Activated CD4-positive, alpha-beta memory T cell treated with anti-CD3 and anti-CD28 coated beads, Interleukin-2, amount 10 ng/mL, durations not matched to agents 7 days and 5 days (primary cell): ENCODE measurements around the gene CHSY1. TPM values are rescaled to one million over a fixed set of nuclear protein-coding genes. Genes with fewer than 3 reads are reported as not detected.
A peak's percentile ranks its signal among the peaks of the same experiment; 100 is the strongest.

Experiments
- CTCF ChIA-PET: fragments of 350-600 bp; sonication (Branson Sonifier 250); formaldehyde crosslinking; loops from one replicate; lab custom pipeline; 2021; ENCODE audit warnings: antibody characterized with exemption, inconsistent platforms; lab: Charles Lee
- POLR2A ChIA-PET: fragments of 350-600 bp; sonication (Branson Sonifier 250); formaldehyde crosslinking; loops from one replicate; lab custom pipeline; 2021; ENCODE audit warnings: antibody characterized with exemption; lab: Charles Lee
- DNase-seq: peaks from one replicate; pipeline ENCODE4 v3.0.0-alpha.2; 2020
- H3K27ac Mint-ChIP-seq: one replicate; pipeline ENCODE4 v1.8.0; 2021; ENCODE audit warnings: mild to moderate bottlenecking, mixed read lengths
- H3K27me3 Mint-ChIP-seq: one replicate; pipeline ENCODE4 v1.8.0; 2021; ENCODE audit warnings: mixed read lengths
- H3K36me3 Mint-ChIP-seq: one replicate; pipeline ENCODE4 v1.8.0; 2021; ENCODE audit warnings: low read depth, mixed read lengths
- H3K4me1 Mint-ChIP-seq: one replicate; pipeline ENCODE4 v1.8.0; 2021; ENCODE audit warnings: mixed read lengths
- H3K4me3 Mint-ChIP-seq: one replicate; pipeline ENCODE4 v1.8.0; 2021; ENCODE audit warnings: mild to moderate bottlenecking, mixed read lengths
- H3K9me3 Mint-ChIP-seq: one replicate; pipeline ENCODE4 v1.8.0; 2021; ENCODE audit warnings: mixed read lengths
- total RNA-seq, 2 experiments: library from RNA; stranded (reverse); gene quantifications; one replicate each; pipeline ENCODE4 v1.2.3, GENCODE V29; 2021

CHSY1 gene
- total RNA-seq, 2 experiments from 2014 or later = 61.7 to 62.0 TPM

GRCh38 chr15:101181349-101181748 lies 70.5 kb downstream of the CHSY1 start:
- no peaks in the 10 kb centered on the region for H3K9me3 Mint-ChIP-seq
- DNase-seq = no peak
- ChIA-PET POLR2A (no interaction called here), CTCF (no interaction called here)
- H3K4me3 Mint-ChIP-seq = no peak overlapping the region
- H3K4me1 Mint-ChIP-seq = peaks cover 68% of the 10 kb centered on the region
- H3K36me3 Mint-ChIP-seq = peaks cover 75% of the 10 kb centered on the region
- H3K27me3 Mint-ChIP-seq = no peaks in the 10 kb centered on the region
- peak overlapping the region; percentile 16 for H3K27ac Mint-ChIP-seq

DNA sequence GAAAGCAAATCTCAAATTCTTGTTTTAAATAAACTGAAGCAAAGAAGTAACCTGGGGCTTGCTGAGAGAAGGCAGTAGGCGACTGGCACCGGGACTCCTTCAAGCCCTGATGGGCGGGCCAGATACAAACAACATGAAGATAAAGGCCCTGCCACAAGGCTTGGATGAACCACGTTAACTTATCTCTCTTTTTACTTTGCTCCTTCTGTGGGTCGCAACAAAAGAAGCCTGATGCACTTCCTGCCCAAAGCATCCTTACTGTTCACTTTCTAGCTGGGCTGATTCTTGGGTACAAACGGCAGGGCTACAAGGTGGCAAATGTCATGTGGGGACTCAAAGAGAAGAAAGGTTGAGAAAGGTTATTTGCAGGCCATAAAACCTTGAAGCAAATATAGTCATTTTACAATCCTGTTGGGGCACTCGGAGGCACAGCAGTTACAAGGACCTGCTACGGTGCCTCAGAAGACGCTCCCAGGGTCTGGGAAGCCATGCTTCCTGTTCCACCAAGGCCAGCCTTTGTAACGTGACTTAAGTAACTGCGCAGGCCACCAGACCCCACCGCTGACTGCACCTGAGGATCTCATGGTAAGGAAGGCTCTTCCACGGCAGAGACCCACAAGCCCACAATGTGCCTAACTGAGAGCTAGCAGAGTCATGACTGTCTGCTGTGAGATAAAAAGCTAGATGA lies 71.1 kb downstream of the CHSY1 start:
- Mint-ChIP-seq H3K4me1 (peaks cover 68% of the 10 kb centered on the region), H3K27me3 (no peaks in the 10 kb centered on the region), H3K27ac (peak overlapping the region; percentile 53), H3K36me3 (peaks cover 77% of the 10 kb centered on the region), H3K4me3 (no peak overlapping the region), H3K9me3 (no peaks in the 10 kb centered on the region)
- DNase-seq = no peak
- POLR2A ChIA-PET = interaction anchor here (1.8 kb wide), 1 partner anchor 13 kb away, joined by 8 read pairs; no protein-coding TSS in a partner anchor
- CTCF ChIA-PET = no interaction called here

DNA sequence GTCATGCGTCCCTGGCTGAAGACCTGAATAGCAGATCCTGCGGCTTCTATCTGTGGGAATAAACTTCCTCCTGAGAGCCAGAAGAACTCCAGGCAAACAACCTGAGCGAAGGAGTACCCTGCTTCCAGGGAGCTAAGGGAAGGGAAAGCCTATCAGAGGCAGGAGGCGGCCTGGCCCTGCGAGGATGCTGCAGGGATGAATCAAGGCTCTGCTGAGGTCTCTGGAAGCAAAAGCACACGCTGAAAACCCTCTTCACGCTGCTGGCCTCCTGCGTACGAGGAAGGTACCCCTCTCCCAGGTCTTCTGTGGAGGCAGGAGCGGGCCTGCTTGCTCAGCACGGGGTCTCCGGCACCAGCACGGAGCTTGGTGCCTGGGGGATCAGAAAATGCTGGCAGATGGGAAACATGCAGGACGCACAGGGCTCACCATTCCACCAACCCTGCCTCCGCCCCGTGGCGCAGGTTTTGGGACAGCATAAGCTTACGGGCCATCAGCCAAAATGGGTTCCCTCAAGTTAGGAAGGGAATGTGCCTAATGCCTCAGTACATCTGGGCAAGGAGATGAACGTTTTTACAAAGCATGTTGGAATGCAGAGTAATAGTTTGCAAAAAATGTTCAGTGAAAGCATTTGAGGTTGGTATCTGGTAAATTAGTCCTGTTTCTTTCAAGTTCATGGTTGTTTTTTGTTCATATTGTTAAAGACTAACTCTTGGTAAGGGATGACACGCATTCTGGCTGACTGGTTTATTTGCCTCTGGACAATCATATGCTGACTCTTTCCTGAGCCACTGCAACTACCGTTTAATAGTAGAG lies 72.3 kb downstream of the CHSY1 start:
- no peak overlapping the region for H3K27ac Mint-ChIP-seq
- POLR2A ChIA-PET = interaction anchor here (1.0 to 1.8 kb wide), 2 partner anchors 12 to 15 kb away, joined by 4 to 8 read pairs; no protein-coding TSS in a partner anchor

DNA sequence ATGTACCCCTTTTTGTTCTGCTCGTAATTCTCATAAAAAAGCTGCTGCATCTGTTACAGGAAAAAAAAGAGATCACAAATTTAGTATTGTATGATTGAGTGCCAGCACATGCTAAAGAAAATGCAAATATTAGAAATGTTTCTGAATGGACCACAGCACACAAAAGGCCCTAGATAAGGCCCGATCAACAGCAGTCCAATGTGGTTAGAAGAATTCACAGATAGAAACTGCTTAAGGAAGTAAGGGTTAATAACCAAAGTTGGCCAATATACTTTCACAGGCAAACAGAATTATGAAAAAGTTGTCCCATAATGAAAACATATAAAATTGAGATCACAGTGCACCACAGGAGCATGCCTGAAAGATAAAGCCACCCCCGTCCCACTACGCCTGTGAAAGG lies 72.9 kb downstream of the CHSY1 start:
- Mint-ChIP-seq H3K27me3 (no peaks in the 10 kb centered on the region), H3K36me3 (peaks cover 84% of the 10 kb centered on the region), H3K4me1 (peaks cover 65% of the 10 kb centered on the region), H3K27ac (no peak overlapping the region), H3K9me3 (no peaks in the 10 kb centered on the region), H3K4me3 (no peak overlapping the region)
- ChIA-PET POLR2A (interaction anchor here (1.0 to 1.8 kb wide), 2 partner anchors 12 to 16 kb away, joined by 4 to 8 read pairs; no protein-coding TSS in a partner anchor), CTCF (no interaction called here)
- DNase-seq = no peak

More for the DNA sequence above, 72.3 kb downstream of the CHSY1 start:
- H3K36me3 Mint-ChIP-seq = peaks cover 79% of the 10 kb centered on the region
- no peaks in the 10 kb centered on the region for H3K27me3 Mint-ChIP-seq
- no peak for DNase-seq
- no peaks in the 10 kb centered on the region for H3K9me3 Mint-ChIP-seq
- no peak overlapping the region for H3K4me3 Mint-ChIP-seq
- CTCF ChIA-PET = no interaction called here
- H3K4me1 Mint-ChIP-seq = peaks cover 62% of the 10 kb centered on the region

DNA sequence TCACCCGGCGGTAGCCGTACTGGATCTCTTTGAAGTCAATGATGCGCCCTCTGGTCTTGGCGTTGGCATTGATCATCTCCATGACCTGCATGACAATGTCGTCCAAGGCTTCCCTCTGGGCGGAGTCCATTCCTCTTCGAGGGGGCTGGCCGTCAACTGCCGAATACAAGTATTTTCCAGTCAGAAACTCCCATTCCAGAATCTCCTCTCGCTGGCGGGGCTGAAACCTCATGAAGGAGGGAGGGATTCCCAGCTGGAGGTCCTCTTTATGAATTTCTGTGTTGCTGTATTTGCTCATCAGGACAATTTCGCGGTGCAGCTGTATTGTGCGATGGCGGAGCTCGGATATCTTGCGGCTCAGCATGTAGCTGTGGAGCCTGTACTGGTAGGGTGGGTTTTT lies 73.4 kb downstream of the CHSY1 start:
- H3K27ac Mint-ChIP-seq = no peak overlapping the region
- DNase-seq = no peak
- H3K9me3 Mint-ChIP-seq = no peaks in the 10 kb centered on the region
- CTCF ChIA-PET = interaction anchor here (1.0 kb wide), 1 partner anchor 76 kb away, joined by 3 read pairs; no protein-coding TSS in a partner anchor
- H3K36me3 Mint-ChIP-seq = peaks cover 84% of the 10 kb centered on the region
- no peak overlapping the region for H3K4me3 Mint-ChIP-seq
- peaks cover 64% of the 10 kb centered on the region for H3K4me1 Mint-ChIP-seq
- POLR2A ChIA-PET = no interaction called here
- H3K27me3 Mint-ChIP-seq = no peaks in the 10 kb centered on the region

DNA sequence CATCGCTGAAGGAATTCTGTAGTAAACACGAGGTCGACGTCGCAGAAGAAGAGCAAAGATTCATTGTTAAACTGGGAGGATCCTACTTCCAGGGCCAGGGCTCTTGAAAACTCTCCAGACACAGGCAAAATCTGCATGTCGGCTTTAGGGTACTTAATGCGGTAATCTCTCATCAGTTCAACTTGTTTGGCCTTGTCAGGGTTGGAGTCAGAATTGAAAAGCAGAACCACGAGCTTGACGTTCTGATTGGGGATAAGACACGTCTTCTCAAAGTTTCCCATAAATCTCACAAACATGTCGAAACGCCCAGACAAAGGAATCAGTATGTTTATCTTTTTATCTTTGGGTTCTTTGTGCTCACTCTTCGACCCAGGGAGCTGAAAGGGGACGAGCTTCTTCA lies 74.0 kb downstream of the CHSY1 start:
- Mint-ChIP-seq H3K4me1 (peaks cover 58% of the 10 kb centered on the region), H3K27me3 (no peaks in the 10 kb centered on the region), H3K36me3 (peaks cover 81% of the 10 kb centered on the region), H3K9me3 (no peaks in the 10 kb centered on the region), H3K27ac (no peak overlapping the region), H3K4me3 (no peak overlapping the region)
- POLR2A ChIA-PET = no interaction called here
- no peak for DNase-seq
- CTCF ChIA-PET = interaction anchor here (1.0 kb wide), 1 partner anchor 77 kb away, joined by 3 read pairs; no protein-coding TSS in a partner anchor

DNA sequence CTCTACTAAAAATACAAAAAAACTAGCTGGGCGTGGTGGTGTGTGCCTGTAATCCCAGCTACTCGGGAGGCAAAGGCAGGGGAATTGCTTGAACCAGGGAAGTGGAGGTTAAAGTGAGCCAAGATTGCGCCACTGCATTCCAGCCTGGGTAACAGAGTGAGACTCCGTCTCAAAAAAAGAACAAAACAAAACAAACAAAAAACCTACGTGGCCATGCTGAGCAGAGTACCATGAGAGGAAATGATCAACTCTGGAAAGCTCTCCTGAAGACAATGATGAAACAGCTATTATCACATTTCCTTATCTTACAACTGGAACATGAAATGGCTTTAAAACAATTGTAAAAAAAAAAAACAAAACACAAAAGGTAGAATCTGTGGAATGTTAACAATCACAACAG lies 75.2 kb downstream of the CHSY1 start:
- Mint-ChIP-seq H3K4me1 (peaks cover 52% of the 10 kb centered on the region), H3K27ac (no peak overlapping the region), H3K27me3 (no peaks in the 10 kb centered on the region), H3K36me3 (peaks cover 69% of the 10 kb centered on the region), H3K4me3 (no peak overlapping the region), H3K9me3 (no peaks in the 10 kb centered on the region)
- ChIA-PET CTCF (no interaction called here), POLR2A (interaction anchor here (1.1 kb wide), 1 partner anchor 64 kb away, joined by 3 read pairs; no protein-coding TSS in a partner anchor)
- no peak for DNase-seq

- no peak for DNase-seq
- POLR2A ChIA-PET = no interaction called here
- H3K27ac Mint-ChIP-seq = no peak overlapping the region
- CTCF ChIA-PET = no interaction called here
- no peaks in the 10 kb centered on the region for H3K27me3 Mint-ChIP-seq
- H3K4me3 Mint-ChIP-seq = no peak overlapping the region
- peaks cover 59% of the 10 kb centered on the region for H3K36me3 Mint-ChIP-seq
- no peaks in the 10 kb centered on the region for H3K9me3 Mint-ChIP-seq
- peaks cover 44% of the 10 kb centered on the region for H3K4me1 Mint-ChIP-seq
Measured at GRCh38 chr15:101175401-101175800, 76.4 kb downstream of the CHSY1 start.

DNA sequence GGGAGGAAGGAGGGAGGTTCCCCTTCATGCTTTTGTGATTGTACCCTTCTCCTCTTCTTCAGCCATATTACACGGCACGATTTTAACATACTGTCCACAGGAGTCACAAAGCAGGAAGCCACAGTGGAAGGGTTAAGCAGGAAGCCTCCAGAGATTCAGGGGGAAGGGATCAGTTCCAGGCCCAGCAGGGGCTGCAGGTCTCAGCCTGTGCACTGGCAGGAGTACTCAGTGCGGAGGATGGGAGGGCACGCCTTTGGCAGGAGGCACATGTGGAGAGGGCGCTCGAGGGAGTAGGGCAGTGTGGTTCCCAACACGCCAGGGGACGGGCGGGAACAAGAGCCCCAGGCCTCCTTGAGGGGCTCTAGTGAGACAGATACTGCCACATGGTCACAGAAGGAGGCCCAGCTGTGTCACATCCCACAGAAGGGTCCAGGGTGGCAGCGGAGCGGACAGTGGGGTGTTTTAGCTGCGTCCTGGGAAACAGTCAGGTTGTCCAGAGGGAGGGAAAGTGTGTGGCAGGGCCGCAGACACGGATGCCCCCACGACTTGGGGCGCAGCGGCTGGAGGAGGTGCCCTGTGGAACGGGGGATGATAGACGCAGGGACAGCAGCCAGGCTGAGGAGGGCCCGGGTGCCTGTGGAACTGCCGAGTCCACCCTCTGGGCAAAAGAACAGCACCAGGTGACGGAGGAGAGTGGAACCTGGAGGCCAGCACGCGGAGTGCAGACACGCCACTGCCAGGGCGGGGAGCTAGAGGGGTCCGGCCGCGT lies 77.5 kb downstream of the CHSY1 start:
- Mint-ChIP-seq H3K9me3 (no peaks in the 10 kb centered on the region), H3K27me3 (no peaks in the 10 kb centered on the region), H3K4me1 (peaks cover 46% of the 10 kb centered on the region), H3K4me3 (no peak overlapping the region), H3K27ac (no peak overlapping the region), H3K36me3 (peaks cover 56% of the 10 kb centered on the region)
- CTCF ChIA-PET = no interaction called here
- POLR2A ChIA-PET = no interaction called here
- DNase-seq = no peak

DNA sequence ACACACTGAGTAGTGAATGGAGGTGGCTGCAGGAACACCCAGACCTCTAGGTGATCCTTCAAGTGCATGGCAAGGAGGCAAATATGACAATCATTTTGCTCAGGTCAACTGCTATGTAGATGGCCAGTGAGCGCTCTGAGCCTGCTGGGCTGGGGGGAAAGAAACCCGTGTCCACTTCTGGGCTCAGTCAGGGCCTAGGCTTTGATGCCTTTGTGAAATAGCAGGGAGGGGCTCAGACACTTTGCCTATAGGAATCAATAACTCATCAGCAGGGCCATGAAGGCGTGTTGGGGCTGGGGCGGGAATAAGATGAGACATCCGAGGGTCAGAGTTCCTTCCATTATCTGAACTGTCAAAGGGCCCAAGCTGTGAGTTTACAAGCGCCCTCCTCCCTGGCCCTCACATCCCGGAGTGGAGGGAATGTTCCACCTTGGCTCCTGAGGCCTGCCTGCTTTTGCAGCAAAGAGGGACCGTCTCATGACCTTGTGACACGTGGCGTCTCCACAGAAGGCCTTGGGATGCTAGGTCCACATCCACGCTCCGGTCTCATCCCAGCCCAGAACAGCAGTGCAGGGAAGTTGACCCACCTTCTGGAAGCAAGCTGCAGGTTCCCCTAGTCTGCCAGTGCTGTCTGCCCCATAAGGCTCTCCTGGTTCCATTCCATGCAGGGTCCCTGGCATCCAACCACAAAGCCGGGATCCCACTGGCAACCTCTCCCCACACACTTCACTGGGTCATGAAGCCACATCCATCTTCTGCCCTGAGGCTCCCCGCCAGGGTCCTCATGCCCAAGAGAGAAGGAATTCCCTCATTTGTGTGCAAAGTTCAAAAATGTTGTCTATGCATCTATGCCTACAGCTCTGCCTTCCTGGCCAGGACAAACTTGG lies 78.4 kb downstream of the CHSY1 start:
- H3K4me1 Mint-ChIP-seq = peaks cover 50% of the 10 kb centered on the region
- H3K27me3 Mint-ChIP-seq = no peaks in the 10 kb centered on the region
- ChIA-PET CTCF (no interaction called here), POLR2A (no interaction called here)
- H3K36me3 Mint-ChIP-seq = peaks cover 48% of the 10 kb centered on the region
- H3K27ac Mint-ChIP-seq = no peak overlapping the region
- DNase-seq = no peak
- no peak overlapping the region for H3K4me3 Mint-ChIP-seq
- H3K9me3 Mint-ChIP-seq = no peaks in the 10 kb centered on the region

- POLR2A ChIA-PET = interaction anchor here (1.3 kb wide), 1 partner anchor 26 kb away, joined by 3 read pairs; no protein-coding TSS in a partner anchor
- DNase-seq = no peak
- H3K9me3 Mint-ChIP-seq = no peaks in the 10 kb centered on the region
- H3K4me3 Mint-ChIP-seq = no peak overlapping the region
- CTCF ChIA-PET = no interaction called here
- H3K4me1 Mint-ChIP-seq = peaks cover 55% of the 10 kb centered on the region
- peaks cover 39% of the 10 kb centered on the region for H3K36me3 Mint-ChIP-seq
- H3K27me3 Mint-ChIP-seq = no peaks in the 10 kb centered on the region
- H3K27ac Mint-ChIP-seq = no peak overlapping the region
Measured at GRCh38 chr15:101172501-101173071, 79.3 kb downstream of the CHSY1 start.

DNA sequence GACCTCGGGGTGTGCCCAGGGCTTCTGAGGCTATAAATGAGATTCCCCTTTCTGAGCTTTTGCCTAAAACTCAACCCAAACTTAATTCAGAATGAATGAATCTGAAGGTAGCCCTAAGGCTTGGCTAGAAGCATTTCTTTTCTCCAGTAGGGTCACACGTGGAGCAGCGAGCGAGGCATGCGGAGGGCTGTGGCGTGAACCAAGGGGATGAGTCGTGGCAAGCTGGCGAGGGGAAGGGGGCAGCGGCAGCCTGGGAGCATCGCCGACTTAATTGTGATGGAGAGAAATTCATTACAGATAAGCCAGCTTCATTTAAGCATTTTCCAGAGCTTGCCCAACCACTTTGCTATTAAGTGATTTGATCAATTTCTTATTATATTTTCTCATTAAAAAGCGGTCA lies 79.9 kb downstream of the CHSY1 start:
- ChIA-PET CTCF (no interaction called here), POLR2A (interaction anchor here (1.3 kb wide), 1 partner anchor 27 kb away, joined by 3 read pairs; no protein-coding TSS in a partner anchor)
- Mint-ChIP-seq H3K36me3 (peaks cover 40% of the 10 kb centered on the region), H3K4me1 (peaks cover 57% of the 10 kb centered on the region), H3K4me3 (no peak overlapping the region), H3K27ac (no peak overlapping the region), H3K9me3 (peaks cover 4% of the 10 kb centered on the region), H3K27me3 (no peaks in the 10 kb centered on the region)
- no peak for DNase-seq
